Stimulated activated CD4-positive, alpha-beta T cell treated with anti-CD3 and anti-CD28 coated beads, Interleukin-12 subunit alpha, Interleukin-12 subunit beta, amount 100 ng/mL, for 48 hours (primary cell): ENCODE data around the gene CYP46A1.
"Not testable (repeated sequence)": the region's sequence is repeated elsewhere in the genome, so short reads cannot be mapped to it uniquely, and the experiment has no call there.

Experiments
- DNase-seq, 3 donors: peaks; one replicate each; pipeline ENCODE4 v3.0.0-alpha.2; 2020; ENCODE audit warnings: low read depth in 2 of 3, low spot score in 1 of 3

Gene CYP46A1

DNA sequence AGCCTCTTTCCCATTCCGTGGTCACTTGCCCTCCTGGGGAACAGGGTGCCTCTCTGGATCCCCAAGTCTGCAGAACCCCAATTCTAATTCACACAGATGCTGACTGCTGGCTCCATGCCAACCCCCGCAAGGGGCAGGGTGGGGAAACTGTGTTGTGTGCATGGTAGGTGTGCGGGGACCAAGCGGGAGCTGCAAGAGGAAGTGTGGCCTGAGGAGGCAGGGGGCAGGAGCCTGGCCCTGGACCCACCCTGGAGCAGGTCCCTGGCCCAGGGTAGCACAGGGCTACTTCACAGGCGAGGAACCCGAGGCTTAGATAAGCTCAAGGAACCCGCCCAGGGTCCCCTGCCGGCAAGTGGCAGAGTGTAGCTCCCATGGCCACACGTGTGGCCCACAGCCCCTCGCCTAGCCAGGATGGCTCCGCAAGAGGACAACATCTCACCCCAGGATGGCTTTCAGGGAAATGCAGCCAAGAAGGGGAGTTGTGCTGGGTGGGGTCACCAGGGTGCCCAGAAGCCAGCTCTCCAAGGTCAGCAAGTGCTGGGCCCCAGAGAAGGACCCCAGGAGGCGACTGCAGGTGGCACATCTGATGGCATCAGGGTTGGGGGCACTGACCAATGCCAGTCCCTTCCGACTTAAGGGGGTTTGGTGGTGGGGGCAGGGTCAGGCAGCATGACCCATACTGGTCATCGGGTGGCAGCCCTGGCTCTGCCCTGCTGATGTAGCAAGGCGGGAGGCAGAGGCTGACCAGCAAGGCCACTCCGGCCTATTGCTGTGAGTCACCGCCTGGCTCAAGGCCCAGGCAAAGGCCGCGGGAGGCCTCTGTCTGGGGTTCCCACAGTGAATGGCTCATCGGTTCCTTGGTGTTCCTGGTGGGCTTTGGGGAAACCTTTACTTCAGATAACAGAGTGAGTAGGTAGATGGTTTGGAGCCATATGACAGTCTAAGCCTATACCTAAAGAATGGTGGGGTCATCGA lies 71.8 kb downstream of the CYP46A1 start:
- no peak for DNase-seq

DNA sequence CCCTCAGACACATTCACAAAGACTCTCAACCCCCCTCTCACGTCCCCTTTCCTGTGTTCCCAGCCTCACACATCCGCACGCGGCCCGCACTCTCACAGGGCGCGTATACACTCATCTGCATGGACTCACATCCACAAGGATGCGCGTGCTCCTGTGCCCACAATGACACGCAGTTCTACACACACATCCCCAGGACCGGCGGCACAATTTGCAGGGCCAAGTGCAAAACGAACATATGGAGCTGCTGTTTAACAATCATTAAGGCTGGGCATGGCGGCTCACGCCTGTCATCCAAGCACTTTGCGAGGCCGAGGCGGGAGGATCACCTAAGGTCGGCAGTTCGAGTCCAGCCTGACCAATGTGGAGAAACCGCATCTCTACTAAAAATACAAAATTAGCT lies 72.7 kb downstream of the CYP46A1 start:
- no peak for DNase-seq

DNA sequence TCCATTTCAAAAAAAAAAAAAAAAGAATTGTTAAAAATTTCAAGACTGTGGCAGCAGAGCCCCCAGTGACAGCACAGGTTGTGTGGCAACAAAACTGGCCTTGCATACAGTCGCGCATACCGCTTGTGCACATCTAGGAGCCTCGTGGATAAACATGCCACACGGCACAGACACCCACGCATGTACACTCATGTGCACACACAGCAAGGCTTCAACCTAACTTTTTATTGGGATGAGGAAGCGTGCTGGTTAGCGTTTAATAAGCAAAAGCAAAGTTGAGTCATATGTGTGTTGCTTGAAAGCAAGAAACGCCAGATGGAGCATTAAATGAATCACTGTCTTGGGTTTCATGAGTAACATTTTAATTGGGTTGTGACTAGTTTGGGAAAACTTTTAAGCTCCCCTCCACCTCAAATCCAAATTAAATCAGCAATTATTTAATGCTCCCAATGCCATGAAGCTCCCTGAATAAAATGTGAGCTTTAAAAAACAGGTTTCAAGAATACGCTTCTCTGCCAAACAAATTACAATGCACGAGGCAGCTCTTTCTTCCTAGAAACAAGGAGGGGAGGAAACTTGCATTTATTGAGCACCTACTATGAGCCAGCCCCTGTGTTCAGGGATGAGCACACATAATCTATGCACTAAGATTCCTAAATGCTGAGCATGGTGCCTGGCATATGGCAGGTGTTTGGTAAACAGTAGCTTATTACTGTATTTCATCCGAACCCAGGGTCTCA lies 73.4 kb downstream of the CYP46A1 start:
- no peak for DNase-seq

DNA sequence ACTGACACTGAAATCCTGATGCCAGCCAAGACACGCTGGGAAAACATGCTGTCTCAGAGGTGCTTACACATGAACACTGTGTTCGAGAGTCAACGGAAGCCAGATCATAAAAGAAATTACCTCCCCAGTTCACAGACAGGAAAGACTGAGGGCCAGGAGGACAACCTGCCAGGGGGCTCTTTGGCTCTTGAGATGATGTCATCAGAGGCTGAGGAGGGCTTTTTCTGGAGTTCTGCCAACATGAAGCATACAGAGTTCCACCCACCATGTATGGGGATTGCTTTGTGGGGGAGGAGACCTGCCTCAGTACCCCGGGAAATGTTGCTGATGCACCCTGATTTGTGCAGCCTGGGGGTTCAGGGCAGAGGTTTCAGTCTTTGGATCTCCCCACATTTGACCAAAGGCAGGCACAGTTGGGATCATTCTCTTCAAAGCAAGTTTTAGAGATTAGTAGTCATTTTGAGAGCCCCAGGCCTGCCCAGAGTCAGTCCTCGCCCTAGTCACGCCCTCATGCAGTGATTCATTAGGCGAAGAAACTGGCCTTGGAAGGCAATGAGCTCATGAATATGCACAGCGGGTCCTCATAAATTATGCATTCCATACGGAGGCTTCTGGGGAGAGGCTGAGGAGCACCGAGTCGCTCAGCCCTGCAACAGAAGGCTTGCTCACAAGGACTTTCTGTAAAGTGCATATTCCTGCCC lies 74.2 kb downstream of the CYP46A1 start:
- no peak for DNase-seq

DNA sequence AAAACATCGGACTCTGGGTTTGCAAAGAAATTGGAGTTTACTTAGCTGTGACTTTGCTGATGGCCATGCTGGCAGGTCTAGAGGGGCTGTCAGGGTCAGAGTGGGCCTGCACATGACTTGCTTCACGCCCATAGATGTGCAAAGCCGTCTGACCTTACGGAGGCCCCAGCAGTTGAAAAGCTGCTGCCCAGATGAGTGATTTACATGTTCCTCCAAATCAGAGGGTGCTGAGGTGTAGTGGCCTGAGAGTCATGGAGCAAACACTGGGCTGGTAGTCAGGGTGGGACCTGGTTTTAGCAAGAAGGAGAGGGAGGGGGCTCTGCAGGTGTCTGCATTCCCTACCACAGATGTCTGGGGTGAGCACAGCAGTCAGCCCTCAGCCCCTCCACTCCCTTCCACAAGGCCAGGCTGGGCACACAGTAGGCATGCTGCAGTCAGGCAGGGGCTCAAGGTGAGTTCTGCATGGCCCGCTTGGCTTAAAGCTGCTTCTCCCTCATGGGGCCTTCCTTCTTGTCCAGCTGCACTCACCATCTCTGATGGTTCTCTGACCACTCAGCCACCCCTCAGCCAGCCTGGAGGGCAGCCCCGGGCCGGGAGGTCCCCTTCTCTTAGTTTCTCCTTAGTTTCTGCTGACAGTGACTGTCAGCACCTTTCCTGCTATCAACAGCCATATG lies 74.9 kb downstream of the CYP46A1 start:
- DNase-seq: no peak

DNA sequence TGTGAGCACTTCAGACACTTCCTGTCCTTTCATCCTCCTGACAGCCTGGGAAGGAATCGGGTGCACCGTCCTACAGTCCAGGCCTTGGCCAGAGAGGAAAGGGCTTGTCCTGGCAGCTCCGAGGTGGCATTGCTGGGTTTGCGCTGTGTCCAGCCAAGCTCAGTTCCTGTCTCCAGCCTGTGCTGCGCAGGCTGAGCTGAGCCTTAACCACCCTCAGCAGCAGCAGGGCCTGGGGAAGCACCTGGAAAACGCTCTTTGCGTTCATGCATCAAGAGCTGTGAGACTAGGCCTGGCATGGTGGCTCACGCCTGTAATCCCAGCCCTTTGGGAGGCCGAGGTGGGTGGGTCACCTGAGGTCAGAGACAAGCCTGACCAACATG lies 75.4 kb downstream of the CYP46A1 start:
- no peak for DNase-seq

DNA sequence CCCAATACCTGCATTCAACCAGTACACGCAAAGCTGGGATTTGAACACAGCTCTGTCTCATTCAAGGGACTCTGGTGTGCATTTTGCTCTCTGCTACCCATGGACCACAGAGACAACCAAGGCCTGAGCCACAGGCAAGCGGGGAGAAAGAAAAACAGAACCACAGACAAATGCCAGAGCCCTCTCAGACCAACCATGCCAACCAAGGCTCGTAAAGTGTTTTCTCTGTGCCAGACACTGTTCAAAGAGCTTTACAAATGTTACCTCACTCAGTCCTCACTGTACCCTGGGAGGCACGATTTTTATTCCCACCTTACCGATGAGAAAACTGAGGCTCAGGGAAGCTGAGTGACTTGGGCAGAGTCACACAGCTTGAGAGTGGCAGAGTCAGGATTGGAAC lies 76.7 kb downstream of the CYP46A1 start:
- no peak for DNase-seq

DNA sequence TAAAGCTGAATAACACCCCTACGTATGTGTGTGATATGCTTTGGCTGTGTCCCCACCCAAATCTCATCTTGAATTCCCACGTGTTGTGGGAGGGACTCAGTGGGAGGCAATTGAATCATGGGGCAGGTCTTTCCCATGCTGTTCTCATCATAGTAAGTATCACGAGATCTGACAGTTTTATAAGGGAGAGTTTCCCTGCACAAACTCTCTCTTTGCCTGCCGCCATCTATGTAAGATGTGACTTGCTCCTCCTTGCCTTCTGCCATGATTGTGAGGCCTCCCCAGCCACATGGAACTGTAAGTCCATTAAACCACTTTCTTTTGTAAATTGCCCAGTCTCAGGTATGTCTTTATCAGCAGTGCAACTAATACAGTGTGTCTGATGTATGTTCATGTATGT lies 78.8 kb downstream of the CYP46A1 start:
- DNase-seq: not testable (repeated sequence)

DNA sequence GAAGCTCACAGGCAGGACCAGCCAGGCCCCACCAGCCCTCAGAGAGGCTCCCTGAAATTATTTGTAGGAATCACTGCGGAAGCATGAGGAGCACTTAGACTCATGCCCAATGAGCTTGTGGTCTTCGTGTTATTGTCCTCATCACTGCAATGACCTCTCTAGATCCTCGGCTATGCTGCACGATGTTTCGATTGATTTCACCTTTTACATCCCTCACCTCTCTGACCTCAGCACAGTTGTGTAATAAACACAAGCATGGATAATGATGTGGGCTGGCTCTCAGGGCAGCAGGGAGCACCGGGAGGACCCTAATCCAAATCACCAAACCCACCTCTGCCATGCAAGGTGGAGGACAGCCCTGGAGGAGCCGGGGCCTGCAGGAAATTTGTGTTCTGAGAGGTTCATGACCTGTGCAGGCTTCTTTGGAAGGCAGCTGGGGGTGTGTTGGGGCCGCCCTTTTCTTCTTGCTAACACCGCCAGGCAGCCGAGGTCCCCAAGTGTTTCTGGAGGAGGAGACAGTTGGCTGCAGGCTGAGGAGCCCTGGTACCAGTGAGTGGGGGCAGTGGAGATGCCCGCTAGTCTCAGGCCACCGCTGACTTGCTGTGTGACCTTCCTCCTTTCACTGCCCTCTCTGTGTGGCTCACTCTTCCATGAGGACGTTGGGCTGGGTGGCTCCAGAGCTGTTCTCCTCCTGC lies 79.6 kb downstream of the CYP46A1 start:
- no peak for DNase-seq

DNA sequence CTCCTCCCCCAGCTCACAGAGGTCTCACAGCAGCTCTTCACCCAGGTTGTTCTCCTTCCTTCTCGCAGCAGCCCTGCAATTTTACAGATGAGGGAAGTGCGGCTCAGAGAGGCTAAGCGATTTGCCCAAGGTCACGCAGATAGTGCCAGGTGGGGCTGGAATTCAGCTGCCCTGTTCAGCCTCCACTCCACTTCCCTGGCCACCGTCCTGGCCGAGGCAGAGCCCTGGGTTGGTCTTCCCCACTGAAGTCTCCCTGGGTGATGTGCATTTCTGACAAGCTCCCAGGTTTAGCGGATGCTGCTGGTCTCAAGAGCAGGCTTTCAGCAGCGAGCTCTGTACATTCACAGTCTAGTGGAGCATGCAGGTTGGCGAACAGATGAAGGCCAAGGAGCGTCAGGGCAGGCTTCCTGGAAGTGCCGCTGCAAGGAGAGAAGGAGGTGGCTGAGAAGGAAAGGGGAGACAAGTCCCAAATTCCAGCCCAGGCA lies 80.2 kb downstream of the CYP46A1 start:
- DNase-seq: no peak

DNA sequence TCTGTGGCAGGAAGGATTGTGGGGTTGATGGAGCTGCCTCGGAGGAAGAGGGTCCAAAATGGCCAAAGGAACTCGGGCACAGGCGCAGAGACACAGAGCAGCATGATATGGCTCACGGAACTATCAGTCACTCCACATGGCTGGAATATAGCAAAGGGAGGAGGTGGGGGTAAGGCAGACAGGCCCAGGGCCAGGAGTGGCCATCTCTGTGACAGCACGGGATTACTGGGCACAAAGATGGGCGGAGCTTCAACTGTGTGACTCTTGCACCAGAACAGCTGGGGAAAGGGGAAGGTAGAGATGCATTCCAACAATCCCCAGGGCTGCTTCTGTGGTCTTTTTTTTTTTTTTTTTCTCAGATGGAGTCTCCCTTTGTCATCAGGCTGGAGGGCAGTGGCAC lies 84.3 kb downstream of the CYP46A1 start:
- no peak for DNase-seq

DNA sequence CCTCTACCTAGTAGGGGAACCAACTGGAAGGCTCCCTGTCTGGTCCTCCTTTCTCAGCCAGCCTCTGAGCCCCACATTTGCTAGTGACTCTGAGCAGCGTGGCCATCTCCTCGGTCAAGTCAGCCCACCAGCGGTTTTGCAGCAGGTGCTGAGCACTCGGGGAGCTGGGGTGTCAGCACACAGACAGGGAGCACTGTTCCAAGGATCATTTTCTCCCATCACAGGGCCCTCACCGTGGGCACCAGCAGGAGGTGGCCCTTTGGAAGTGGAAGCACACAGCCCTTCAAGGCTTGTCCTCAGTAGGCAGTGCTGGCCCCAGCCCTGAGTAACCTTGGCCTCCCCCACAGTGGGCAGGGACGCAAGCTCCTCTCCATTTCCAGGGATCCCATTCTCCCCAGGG lies 85.0 kb downstream of the CYP46A1 start:
- DNase-seq: no peak

DNA sequence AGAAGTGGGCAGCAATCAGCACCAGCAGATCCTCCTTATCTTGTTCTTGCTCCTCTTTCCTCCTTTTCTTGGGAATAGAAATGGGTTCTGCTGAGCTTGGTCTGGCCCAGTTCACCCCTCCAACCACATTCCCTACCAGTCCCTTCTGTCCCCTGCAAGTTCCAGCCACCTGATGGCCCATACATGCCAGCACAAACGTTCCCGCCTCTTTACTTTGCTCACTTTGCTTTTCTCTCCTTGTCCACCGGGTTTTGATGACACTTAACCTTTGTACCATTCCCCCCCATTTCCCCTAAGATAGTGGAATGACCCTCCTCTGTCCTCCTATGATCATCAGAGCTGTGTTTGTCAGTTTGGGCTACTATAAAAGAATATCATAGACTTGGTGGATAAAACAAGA lies 85.7 kb downstream of the CYP46A1 start:
- no peak for DNase-seq

DNA sequence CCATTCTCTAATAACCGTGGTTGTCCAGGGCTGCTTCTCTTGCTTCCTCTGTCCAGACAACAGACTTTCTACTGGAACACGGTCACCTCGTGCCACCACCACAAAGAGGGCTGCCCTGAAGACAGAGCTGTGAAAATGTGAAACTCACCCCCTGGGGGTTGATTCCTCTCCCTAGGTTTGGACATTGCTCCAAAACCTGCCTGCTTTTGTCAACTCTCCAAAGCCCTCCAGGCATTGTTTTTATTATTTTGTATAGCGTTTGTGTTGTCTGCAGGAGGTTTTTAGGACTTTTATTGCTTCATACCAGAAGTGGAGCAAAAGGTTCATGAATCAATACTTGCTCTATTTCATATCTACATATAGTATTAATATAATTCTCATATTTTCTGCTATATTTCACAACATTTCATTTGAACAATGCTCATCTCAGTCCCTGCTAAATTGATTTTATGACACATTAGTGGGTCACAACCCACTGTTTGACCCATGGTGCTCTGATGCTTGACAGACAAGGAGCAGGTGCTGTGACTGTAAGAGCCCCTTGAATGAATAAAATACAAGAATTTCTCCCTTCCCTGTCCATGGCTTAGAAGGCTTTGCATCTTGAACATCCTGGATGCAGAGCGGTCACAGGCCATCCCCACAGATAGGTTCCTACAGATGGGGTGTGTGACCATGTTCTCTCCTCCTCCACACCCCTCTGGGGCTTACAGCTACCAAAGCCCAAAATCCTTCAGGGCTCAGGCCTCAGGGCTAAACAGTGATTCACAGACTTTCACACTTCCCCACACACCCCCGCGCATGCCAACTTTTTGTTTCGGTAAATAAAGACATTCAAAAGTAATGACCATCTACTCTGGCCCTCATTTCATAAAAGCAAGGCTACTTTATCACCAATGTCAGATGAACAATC lies 88.5 kb downstream of the CYP46A1 start:
- DNase-seq: no peak

DNA sequence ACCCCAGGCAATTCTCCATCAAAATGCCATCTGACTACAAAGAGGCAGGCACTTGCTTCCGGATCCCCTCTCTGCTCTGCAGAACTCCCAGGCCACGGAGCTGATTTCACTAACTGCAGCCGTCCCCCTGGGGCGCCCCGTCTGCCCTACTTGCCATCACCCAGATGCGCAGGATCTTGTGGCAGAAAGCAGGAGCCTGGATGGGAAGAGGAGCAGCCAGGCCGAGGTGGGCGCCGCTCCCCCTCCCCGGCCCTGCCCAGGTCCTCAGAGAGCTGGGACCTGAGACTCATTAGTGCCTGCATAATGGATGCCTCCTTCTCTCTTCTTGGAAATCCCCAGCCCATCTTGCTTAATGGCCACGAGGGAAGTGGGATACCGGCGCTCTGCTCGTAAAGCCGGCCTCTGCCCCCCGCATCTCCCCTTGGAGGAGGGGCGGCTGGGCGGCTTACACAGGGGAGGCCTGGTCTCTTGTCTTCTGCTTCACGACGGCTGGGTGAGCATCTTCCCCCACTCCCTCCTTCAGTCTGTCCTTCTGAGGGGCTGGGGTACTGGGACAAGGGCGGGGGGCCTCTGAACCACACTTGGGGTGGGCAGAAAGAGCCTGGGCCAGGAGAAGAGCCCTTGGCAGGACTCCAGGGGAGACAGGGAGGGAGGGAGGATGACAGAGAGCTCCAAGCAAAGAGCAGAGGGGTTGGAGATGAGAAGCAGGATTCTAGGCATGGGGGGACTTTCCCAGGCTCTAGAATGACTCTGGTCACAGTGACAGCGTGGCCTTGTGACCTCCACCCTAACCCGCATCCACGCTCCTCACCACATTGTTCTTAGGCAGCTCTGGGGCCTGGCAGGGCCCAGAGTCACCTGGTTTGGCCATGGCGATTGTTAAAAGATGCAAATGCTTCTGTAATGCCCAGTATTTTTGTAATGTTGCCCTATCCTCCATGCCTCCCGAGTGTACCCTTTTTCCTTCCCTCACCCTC lies 89.7 kb downstream of the CYP46A1 start:
- DNase-seq: no peak

DNA sequence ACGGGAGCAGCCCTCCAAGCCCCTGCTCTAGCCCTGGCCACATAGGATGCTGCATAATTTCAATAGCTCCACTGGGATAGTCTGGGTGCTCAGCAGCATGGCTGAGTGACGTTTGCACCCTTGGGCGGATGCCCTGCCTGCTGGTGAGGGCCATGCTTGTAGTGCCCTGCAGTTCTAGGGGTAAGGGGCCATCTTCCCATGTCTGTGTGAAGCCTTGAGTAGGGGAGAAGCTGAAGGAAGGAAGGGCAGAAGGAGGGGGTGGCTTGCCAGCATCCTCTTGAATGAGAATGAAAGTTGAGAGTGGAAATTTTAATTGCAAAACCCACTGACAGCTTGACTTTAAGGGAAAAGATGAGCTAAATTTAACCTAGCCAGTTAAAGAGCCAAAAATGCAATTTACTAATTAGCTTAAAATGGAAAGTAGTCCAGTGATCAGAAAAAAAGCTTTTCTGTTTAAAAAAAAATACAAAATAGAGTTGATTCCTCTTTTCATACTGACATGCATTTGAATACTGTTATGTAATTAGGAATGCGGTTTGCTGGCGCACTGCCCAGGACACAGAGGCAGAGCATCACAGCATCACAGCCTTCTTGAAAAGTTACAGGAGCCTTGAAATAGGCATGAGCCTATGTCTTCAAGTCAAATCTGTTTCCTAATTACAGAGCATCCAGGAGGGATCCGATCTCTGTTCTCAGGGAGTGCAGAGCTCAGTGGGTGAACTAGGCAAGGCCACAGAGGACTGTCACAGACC lies 90.6 kb downstream of the CYP46A1 start:
- DNase-seq: no peak

DNA sequence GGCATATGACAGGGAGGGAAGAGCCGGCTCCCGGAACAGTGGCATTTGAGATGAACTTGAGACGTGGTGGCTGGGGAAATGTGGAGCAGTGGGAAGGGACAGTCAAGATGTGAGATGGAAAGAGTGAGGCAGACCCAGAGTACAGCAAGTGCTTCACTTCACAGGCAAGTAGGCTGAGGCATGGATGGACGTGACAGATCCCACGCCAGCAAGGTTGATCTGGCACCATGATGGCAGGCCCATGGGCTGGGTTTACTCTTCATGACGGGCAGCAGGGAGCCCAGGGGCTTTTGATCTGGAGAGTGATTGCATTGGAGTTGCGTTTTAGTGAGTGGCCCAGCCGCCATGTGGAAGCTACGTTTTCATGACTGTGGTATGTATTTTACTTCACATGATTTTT lies 91.3 kb downstream of the CYP46A1 start:
- no peak for DNase-seq
